ENCODE data around the gene SMAD3.

Gene SMAD3

DNA sequence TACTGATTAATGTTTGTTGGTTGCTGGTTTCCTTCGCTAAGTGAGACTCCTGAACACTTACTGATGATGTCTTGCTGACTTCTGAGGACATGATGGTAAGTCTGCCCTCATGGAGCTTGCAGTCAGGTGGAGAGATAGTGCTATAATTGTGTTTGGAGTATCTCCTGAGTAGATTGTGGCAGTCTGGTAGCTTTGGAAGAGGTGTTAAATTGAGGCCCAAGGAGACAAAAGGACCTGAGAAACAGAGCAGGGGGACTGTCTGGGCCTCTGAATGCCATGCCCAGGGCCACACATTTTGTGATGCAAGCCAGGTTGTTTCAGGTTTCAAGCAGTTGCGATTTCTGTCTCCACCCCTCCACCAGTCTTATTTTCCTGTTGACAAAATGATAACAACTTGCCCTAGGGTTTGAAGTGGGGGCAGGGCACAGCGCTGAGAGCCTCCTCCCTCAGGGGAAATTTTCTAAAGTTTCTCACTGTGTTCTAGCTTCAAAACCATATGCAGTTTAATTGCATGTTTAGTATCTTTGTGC is 16.7 kb downstream of the SMAD3 start:
- no peak for DNase-seq (ENCODE audit: low spot score)

DNA sequence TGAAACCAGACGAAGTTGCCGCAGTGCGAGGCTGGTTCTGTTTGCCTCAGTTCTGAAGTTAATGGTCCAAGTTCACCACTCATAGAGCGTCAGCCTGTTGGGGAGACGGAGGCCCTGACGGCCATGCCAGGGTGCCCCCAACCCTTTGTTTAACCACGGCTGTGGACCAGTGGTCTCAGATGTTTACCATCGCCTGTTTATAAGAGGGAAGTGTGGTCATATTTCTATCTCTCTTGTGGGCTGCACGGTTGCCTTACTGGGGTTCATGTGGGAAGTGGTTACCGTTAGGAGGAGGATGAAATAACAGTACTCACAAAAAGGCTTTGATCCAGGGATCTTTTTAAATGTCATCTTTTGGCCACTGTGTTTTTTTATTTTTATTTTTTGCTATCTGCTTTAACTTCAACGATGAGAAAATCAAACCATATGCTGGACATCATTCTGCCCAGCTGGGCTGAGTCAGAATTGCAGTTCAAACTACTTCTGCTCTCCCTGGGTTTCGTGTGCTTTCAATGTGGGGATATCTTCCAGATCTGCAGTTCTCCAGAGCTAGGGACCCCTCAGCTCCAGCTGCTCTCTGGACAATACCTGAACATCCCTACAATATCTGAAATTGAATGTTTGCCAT is 17.8 kb downstream of the SMAD3 start:
- DNase-seq (ENCODE audit: low spot score) = no peak

DNA sequence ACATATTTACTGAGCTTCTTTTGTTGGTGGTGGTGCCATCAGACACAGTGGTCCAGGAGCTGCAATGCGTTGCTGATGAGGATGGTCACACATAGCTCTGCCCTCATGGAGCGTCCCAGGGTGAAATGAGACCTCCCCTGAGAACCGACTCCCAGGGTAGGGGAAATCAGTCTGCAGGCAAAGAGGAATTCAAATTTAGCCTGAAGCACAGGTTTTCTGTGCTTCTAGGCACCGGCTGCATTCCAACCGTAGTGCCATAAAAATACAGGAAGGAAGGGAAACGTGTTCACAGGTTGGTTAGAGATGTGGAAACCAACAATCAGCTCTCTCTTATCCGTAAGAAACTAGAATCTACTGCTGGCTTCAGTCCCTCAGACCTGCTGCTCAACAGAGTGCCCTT is 19.2 kb downstream of the SMAD3 start:
- DNase-seq (ENCODE audit: low spot score) = no peak

DNA sequence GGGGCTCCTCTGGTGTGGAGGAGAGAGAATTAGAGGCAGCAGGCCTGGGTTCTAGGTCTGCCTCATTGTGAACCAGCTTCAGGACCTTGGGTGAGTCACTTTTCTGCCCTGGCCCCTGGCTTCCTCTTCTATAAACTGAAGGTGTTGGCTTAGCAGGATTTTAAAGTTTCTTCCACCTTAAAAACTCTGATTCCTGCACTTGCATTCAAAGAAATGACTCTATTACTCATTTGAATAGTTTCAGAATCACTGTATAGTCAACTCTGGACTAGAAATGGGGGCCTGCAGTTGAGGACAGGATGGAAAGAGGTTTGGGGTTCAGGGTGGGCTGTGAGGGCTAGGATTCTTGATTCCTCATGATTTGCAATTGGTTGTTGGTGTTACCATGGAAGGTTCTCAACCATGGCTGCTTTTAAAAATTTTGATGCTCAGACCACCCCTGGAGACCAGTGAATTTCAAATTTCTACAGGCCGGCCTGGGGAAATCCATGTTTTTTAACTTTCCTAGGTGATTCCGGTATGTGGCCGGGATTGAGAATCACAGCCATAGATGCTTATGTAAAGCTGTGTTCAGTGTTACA is 19.9 kb downstream of the SMAD3 start:
- DNase-seq (ENCODE audit: low spot score) = no peak

DNA sequence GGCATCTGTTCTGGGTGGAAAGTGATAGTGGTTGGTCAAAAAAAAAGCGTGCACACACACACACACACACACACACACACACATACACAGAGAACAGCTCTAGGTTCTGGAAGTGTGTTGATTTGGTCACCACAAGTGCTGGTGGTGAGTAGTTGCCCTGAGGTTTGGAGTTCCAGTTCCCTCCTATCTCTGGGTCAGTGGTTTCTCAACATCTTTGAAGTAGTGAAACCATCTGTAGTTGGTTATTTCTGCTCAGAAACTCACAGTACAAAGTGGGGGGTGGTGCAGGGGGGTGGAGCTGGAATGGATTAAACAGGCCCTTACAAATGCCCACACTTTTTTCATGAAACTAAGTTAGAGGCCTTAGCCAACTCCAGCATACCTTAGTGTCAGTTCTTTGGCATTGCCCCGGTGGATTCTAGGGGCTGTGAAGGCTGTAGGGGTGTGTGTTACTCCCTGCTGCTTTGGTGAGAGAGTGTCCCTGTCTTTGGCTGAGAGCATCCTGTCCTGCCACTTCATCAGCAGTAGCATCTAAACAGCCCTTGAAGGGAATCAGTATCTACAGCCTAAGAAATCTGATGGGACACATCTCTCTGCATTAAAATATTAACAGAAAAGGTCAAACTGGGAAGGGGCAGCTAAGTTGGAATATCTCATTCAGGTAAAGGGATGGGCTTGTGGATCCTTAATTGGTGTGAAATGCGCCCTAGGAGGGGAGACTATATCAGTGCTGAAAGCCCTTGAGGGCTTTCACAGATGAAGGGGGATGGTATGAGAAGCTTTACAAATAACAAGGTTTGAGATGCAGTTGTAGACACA is 20.6 kb downstream of the SMAD3 start:
- no peak for DNase-seq (ENCODE audit: low spot score)

DNA sequence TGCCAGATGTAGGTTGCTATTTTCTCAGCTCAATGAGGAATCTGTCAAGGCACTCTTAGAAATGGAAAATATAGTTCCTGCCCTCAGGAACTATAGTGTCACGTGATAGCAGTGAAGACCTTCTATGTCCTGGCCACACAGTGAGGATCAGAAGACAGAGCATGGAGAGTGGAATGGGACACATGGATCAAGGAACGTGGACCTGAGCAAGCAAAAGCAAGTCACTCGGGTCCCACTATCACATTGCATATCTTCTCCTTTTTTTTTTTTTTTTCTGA is 21.2 kb downstream of the SMAD3 start:
- DNase-seq (ENCODE audit: low spot score) = no peak

DNA sequence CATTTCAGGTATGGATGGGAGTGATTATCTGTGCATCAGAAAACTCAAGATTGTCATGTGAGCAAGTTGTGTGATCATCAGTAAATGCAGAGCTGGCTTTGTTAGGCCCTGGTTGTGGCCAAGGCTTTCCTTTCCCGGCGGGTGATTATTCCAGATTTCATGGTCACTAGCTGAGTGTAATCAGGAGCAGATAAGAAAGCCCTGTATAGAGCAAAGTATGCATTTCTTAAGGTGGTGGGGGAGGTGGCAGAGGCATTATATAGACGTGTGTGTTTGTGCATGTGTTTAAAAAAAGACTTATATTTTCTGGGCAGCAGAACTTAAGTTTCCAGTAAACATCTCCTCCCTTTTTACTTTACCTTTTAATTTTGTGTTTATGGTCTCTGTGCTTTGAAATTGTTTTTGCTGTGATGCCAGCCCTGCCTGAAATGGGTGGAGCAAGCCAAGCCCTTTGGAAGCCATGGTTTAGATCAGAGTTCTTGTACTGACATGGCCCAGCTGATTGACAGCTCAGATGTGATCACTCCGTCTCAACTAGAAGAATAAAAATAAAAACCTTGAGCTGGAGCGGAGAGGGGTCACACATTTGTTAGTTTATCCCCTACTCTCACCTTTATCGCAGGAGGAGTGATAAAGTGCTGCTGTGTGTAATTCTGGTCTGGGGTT is 22.2 kb downstream of the SMAD3 start:
- DNase-seq (ENCODE audit: low spot score) = no peak

DNA sequence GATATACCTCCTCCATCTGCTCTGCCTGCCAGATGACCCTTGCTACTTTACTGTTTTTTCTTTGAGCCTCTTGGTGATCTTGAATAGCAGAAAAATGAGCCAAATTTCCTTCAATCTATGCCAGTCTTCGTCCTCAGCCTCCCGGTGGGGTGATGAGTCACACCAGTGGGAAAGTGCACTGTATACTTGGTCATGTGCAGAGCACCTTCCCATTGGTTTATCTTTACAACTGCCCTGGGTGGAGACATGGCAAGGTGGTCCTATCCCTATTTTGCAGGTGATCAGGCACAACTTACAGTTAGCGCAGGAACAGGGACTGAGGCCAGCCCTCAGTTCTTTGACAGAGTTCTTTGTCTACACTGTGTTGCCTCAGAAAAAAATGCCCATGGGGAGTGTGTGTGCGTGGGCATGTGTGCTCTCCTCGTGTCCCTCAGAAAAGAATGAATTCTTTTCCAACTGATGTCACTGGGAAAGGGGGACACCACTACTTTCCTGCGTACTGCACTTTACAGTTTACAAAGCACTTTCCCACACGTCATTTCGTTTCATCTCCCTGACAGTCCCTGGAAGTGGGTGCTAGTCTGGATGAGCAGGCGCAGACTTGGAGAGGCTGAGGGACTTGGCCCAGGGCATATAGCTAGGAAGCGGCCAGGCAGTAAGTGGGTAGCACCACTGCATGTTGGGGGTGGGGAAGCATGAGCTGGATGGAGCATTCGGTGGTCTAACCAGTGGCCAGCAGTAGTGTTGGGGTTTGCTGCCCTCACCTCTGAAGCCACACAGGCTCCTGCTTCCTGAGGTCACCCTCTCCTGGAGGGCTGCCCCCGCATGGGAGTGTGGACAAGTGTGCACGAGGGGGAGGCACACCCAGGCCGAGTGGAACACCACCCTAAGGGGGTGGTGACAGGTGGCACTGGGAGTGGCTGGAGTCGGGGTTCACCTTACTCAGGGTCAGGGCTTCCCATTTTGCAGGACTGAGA is 24.1 kb downstream of the SMAD3 start:
- DNase-seq (ENCODE audit: low spot score) = no peak

DNA sequence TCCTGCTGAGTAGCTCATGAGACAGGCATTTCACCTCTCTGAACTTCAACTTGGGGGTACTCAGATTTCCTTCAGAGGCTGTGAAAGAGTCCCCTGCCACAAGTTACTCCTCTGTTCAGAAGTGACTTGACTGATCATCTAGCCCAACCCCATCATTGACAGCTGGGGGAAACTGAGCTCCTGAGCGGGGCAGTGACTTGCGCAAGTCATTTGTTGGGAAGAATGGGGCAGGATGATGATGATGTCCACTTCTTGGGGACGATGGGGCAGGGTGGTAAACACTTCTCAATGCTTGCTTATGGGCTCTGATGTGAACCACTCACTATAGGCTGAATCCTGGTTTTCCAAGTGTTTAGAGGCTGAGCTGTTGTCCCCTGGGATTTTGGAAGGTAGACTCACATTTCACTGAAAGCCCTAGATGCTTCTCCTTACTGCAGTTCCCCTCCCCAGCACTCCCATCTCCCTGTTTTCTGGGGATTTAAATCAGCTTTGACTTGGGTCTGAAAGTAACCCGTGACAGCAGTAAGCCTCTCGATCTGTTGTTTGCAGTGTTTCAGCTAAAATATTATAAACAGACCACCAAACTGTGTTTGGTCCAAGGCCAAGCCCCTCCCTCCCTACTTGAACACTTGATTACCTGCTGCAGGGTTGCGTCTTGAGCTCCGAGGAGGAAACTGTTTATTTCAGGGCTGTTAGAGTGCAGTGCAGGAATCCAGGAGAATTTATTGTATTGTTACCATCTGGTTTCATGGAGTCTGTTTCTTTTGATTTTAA is 25.1 kb downstream of the SMAD3 start:
- no peak for DNase-seq (ENCODE audit: low spot score)

DNA sequence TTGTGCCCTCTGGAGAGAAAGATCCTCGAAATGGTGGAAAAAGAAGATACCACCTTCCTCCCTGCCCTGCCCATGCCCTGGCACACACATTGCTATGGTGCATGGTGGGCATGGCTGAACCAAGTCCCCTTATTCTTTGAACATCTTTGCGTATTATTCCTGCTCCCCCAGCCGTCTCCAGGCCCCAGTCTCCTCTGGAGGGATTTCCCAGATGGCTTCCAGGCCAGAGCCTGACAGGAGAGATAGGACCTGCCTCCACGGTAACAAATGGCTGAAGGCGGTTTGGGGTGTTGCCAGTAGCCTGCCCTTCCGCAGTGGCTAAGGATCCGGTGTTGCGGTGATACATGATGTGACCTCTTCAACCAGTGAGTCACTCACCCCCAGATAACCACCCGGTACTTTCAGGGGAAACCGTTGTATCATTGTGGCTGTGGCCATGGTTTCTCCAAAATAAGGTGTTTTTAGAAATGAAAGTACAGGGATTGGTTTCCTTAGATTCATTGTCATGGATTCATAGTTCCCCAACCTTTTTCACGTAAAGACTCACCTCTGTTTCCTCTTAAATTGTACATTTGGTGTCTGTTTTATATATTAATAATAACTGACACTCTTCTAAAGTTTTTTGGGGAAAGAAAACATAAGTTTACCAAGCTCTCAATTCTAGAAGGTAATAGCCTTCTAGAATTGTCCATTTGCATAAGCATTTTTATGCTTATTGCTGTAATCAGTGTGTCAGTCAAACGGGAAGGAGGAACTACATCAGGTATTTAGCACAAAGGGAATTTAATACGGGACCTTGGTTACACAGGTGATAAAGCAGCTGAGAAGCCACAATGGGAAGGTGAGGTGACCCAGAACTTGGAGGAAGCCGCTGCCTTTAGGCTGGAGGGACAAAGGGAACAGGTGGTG is 25.9 kb downstream of the SMAD3 start:
- no peak for DNase-seq (ENCODE audit: low spot score)

DNA sequence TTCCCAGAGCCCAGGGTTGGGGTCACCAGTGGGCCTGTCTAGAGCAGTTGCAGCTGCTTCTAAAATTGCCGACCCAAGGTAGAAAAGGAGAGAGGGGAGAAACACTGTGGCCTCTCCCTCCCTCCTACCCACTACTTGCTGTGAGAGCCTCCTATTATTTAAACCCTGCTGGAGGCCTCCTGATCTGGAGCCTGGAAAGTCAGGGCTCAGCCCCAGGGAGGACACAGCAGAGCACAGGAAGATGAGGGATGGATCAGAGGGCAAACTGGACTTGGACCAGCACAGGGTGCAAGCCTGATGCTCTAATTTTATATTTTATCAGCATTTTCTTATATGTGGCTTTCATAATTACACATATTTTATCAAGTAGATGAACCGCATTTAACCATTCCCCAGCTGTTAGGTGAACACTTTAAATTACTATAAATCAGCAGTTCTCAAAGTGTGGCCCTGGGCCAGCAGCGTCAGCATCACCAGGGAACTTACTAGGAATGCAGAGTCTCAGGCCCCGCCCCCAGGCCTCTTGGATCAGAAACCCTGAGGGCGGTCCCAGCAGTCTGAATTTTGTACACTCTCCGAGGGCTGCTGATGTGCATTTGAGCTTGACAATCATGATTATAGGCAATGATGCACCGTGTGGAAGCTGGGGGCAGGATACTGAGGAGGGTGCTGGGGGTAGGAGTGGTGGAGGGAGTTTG is 26.7 kb downstream of the SMAD3 start:
- no peak for DNase-seq (ENCODE audit: low spot score)

DNA sequence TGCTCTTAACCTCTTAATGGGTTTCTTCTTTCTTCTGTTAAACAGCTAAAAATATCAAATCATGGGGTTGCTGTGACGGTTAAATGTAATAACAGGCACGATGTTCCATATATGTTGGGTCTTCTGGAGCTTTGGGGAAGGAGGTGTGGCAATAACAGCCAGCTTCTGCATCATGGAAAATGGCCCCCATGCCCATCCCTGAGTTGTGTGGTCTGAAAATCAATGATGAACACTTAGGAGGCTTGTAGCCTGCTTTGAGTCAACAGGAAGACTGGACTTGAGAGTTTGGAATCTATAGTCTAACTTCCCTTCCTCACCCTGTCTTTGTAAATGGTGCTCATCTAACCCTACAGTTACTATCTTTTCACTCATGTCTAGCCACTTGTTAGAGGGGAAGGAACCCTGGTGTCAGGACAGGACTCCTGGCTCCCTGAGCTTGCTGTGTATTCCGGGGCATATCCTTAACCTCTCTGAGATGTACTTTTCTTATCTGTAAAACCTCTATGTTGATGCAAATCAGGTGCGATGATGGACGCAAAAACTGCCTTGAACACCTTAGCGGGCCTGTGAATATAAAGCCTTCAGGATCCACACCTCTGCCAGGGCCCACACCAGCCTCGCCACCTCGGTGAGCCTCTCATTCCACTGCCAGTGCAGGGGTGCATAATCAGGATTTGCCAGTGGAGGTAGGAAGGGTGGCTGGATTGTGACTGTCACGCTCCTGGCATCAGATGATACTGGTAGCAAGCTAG is 27.5 kb downstream of the SMAD3 start:
- no peak for DNase-seq (ENCODE audit: low spot score)

DNA sequence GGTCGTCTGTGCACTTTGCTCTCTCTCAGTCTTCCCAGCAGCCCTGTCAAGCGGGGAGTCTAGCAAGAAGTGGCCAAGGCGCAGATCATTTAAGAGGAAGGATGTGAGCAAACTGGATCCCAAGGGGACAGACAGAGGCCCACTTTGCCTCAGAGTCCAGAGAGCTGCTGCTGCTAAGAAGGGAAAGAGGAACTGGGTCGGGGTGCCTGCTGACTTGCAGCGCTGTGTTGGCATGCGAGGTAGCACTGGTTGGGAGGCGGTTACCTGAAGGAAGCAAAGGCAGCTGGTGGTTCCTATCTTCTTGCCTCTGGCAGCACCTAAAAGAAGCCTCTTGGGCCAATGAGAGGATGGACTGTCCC is 28.1 kb downstream of the SMAD3 start:
- DNase-seq (ENCODE audit: low spot score) = no peak

DNA sequence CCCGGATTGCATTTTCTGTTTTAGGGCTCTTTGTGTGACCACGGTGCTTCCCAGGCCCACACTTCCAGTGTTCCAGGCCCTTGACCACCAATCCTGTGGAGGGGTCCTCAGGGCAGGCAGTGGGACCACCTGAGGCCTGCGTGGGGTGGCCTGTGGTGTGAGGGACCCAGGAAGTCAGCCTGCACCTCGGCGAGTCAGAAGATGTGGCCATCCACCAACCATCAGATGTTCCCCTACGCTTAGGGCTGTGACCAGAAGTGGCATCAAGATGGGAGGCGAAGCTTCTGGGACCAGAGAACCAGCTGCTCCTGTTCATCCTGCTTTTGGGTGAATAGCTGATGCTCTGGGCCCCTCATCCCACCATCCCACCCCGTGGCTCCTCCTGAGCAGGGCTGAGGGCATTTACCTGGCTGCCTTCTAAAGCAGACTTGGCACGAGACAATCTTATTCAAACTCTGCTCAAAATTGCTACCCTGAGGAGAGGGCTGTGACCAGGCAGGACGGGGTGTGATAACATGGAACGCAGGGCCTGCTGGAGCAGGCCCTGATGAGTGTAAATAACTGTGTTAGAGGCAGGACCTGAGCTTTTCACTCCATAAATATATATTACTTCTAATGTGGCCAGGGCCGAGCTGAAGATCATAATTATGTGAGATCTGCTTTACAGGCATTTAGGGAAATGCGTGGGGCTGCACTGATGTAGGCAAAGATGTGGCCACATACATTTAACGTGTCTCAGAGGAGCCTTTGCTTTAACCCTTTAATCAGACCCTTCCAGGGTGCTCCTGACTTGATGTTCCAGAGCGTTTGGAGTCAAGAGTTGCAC is 28.8 kb downstream of the SMAD3 start:
- no peak for DNase-seq (ENCODE audit: low spot score)

DNA sequence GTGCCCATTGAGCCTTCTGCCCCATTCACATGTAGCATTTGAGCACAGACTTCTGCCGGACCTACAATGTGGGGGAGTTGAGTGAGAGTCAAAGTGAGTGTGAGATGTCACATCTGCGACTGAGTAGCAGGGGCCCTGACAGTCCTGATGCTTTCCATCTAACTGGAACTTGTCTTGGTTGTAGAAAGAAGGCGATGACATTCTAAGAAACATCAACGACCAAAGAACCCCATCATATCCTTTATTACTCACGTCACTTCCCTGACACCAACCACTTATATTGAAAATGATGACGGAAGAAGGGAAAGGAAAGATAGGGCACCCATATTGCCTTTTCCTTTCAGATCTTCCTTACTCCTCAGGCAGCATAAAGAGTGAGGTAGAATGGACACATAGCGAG is 30.5 kb downstream of the SMAD3 start:
- no peak for DNase-seq (ENCODE audit: low spot score)

DNA sequence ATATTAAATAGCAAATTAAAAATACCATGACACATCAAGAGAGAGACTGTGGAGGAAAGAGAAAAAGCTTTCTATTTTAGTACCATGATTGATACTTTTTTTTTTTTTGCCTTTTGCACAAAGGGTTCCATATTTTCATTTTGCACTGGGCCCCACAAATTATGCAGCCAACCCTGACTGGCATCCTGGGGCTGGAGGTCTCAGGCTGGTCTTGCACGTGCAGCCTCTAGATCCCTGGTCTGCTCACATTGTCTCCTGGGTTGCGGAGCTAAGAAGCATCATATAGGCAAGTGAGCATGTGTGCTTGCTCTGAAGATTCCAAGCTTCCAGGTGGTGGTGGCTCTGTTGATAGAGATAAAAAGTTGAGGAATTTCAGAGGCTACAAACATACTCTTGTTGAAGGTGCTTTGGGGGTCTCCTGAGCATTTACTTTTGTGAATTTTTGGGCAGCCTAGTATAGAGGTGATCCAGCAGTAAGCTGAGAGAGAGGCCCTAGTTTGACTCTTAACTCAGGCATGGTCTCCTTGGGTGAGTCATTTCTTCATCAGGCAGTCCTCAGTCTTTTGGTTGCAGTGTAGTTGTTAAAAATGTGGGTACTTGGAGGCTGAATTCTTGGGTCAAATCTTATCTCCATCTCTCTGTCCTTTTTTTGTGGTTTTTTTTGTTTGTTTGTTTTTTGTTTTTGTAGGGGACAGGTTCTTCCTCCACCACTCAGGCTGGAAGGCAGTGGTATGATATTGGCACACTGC is 31.3 kb downstream of the SMAD3 start:
- no peak for DNase-seq (ENCODE audit: low spot score)

DNA sequence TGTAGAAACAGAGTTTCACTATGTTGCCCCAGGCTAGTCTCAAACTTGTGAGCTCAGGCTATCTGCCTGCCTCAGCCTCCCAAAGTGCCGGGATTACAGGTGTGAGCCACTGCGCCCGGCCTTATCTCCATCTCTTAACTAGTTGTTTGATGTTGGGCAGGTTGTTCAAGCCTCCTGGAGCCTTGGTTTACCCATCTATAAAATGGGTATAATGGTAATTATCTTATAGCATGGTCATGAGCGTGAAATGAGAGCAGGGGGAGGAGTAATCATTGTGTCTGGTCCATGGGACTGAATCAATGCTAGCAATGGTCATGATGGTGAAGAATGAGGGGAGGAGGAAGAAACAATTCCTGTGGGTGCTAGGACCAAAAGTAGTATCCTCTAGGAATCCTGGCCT is 32.0 kb downstream of the SMAD3 start:
- no peak for DNase-seq (ENCODE audit: low spot score)

Measured in iPS-NIHi11 (cell line).